KMS-11 (cell line): ENCODE measurements around the gene ADAM8.

Experiments
- H2AFZ ChIP-seq: fragments of 200-600 bp; sonication (generic); 2 replicates; pipeline ENCODE4 v1.6.1; 2016; ENCODE audit warnings: antibody characterized with exemption, mixed run types, low read depth
- H3K27ac ChIP-seq: fragments of 200-600 bp; sonication (generic); 2 replicates; pipeline ENCODE4 v1.6.1; 2016; ENCODE audit warnings: mild to moderate bottlenecking, mixed run types
- H3K27me3 ChIP-seq: fragments of 200-600 bp; sonication (generic); 2 replicates; pipeline ENCODE4 v1.6.1; 2017; ENCODE audit warnings: mild to moderate bottlenecking, low read depth, mixed run types, moderate library complexity; ENCODE audit not compliant: insufficient read depth
- H3K36me3 ChIP-seq: fragments of 200-600 bp; sonication (generic); 2 replicates; pipeline ENCODE4 v1.6.1; 2017; ENCODE audit warnings: mild to moderate bottlenecking, mixed run types; ENCODE audit not compliant: insufficient read depth
- H3K4me1 ChIP-seq: fragments of 200-600 bp; sonication (generic); 2 replicates; pipeline ENCODE4 v1.6.1; 2016; ENCODE audit warnings: mild to moderate bottlenecking, low read depth, mixed run types; ENCODE audit not compliant: poor library complexity, severe bottlenecking
- H3K4me2 ChIP-seq: fragments of 200-600 bp; sonication (generic); 2 replicates; pipeline ENCODE4 v1.7.0; 2016; ENCODE audit warnings: mild to moderate bottlenecking, mixed run types
- H3K4me3 ChIP-seq: fragments of 200-600 bp; sonication (generic); IDR thresholded peaks from 2 replicates; pipeline ENCODE4 v1.6.1; 2017; ENCODE audit warnings: low read depth, low read length, mixed read lengths; ENCODE audit not compliant: insufficient read depth
- H3K79me2 ChIP-seq: fragments of 200-600 bp; sonication (generic); 2 replicates; pipeline ENCODE4 v1.6.1; 2016; ENCODE audit warnings: low read depth, mixed run types; ENCODE audit not compliant: insufficient read depth
- H3K9ac ChIP-seq: fragments of 200-600 bp; sonication (generic); 2 replicates; pipeline ENCODE4 v1.6.1; 2016; ENCODE audit warnings: mild to moderate bottlenecking, mixed run types
- H4K20me1 ChIP-seq: fragments of 200-600 bp; sonication (generic); 2 replicates; pipeline ENCODE4 v1.6.1; 2016; ENCODE audit warnings: mild to moderate bottlenecking, mixed run types; ENCODE audit not compliant: insufficient read depth
- TF ChIP-seq, protein P1 (sequence below): fragments of 200-600 bp; sonication (generic); conservative IDR thresholded peaks from 2 replicates; pipeline ENCODE4 v1.6.1; 2017; ENCODE audit warnings: low read depth, mild to moderate bottlenecking, antibody characterized with exemption, low read length, moderate library complexity, mixed read lengths

The ADAM8 gene

DNA sequence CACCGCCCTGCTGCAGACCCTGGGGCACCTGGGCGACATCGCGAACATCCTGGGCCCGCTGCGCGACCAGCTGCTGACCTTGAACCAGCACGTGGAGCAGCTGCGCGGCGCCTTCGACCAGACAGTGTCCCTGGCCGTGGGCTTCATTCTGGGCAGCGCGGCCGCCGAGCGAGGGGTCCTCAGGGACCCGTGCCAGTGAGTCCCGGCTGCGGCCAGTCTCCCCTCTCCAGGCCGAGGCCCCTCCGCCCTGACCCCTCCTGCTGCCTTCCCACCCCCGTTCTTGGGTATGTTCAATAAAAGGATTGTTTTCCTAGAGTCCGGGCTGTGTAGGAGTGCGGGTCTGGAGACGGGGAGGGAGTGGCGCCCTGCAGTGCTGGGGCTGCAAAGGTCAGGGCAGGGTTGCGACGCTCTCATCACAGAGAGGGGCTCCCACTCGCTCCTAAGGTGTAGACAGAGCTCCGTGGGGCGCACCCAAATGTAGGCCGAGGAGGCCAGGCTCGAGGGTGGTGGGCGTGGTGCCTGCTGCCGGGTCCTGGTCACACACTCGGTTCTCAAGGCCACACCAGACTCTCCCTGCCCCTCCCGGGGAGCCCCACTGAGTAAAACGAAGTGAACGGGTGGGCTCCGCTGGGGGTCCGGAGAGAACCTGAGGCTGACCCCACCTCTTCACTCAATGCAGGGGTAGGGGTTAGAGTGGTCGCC, 45.3 kb downstream of the ADAM8 start:
- TF ChIP-seq, protein P1, sequence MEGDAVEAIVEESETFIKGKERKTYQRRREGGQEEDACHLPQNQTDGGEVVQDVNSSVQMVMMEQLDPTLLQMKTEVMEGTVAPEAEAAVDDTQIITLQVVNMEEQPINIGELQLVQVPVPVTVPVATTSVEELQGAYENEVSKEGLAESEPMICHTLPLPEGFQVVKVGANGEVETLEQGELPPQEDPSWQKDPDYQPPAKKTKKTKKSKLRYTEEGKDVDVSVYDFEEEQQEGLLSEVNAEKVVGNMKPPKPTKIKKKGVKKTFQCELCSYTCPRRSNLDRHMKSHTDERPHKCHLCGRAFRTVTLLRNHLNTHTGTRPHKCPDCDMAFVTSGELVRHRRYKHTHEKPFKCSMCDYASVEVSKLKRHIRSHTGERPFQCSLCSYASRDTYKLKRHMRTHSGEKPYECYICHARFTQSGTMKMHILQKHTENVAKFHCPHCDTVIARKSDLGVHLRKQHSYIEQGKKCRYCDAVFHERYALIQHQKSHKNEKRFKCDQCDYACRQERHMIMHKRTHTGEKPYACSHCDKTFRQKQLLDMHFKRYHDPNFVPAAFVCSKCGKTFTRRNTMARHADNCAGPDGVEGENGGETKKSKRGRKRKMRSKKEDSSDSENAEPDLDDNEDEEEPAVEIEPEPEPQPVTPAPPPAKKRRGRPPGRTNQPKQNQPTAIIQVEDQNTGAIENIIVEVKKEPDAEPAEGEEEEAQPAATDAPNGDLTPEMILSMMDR, result no peak
- no peaks in the 10 kb centered on the region for H3K36me3 ChIP-seq
- no peak overlapping the region for H3K27ac ChIP-seq
- no peaks in the 10 kb centered on the region for H3K4me1 ChIP-seq
- no peaks in the 10 kb centered on the region for H3K79me2 ChIP-seq
- no peak overlapping the region for H3K4me3 ChIP-seq
- H3K9ac ChIP-seq, result no peak overlapping the region
- no peak overlapping the region for H2AFZ ChIP-seq
- peaks cover 43% of the 10 kb centered on the region; the same call in 1 of the 2 replicates for H3K27me3 ChIP-seq
- H3K4me2 ChIP-seq, result no peak overlapping the region
- no peaks in the 10 kb centered on the region for H4K20me1 ChIP-seq

GRCh38 chr10:133230387-133231195, 46.1 kb downstream of the ADAM8 start:
- no peaks in the 10 kb centered on the region for H3K79me2 ChIP-seq
- no peak overlapping the region for H3K4me3 ChIP-seq
- no peak overlapping the region for H3K9ac ChIP-seq
- H4K20me1 ChIP-seq, result no peaks in the 10 kb centered on the region
- H3K4me1 ChIP-seq, result no peaks in the 10 kb centered on the region
- no peak overlapping the region for H3K4me2 ChIP-seq
- H3K36me3 ChIP-seq, result no peaks in the 10 kb centered on the region
- H3K27me3 ChIP-seq, result peaks cover 51% of the 10 kb centered on the region; the same call in 1 of the 2 replicates
- no peak overlapping the region for H3K27ac ChIP-seq
- TF ChIP-seq, protein P1, result no peak
- H2AFZ ChIP-seq, result no peak overlapping the region

GRCh38 chr10:133230044-133230361, 46.7 kb downstream of the ADAM8 start, which contains the start of gene UTF1:
TSS of gene UTF1 (plus strand) at chr10:133230217. CDS start at chr10:133230289, 72 bp downstream.
- H3K9ac ChIP-seq, result no peak within 1 kb of the TSS
- no peak within 1 kb of the TSS for H3K4me2 ChIP-seq
- no peaks in the 10 kb centered on the region for H4K20me1 ChIP-seq
- H3K4me3 ChIP-seq, result no peak within 1 kb of the TSS
- no peak within 1 kb of the TSS for H3K27ac ChIP-seq
- H2AFZ ChIP-seq, result no peak within 1 kb of the TSS
- no peaks in the 10 kb centered on the region for H3K79me2 ChIP-seq
- TF ChIP-seq, protein P1, result no peak
- H3K27me3 ChIP-seq, result peaks cover 52% of the 10 kb centered on the region; the same call in 1 of the 2 replicates
- no peaks in the 10 kb centered on the region for H3K36me3 ChIP-seq
- no peaks in the 10 kb centered on the region for H3K4me1 ChIP-seq

- H3K4me1 ChIP-seq, result no peaks in the 10 kb centered on the region
- no peak overlapping the region for H3K27ac ChIP-seq
- H3K4me3 ChIP-seq, result no peak overlapping the region
- no peak overlapping the region for H2AFZ ChIP-seq
- peaks cover 58% of the 10 kb centered on the region; the same call in 1 of the 2 replicates for H3K27me3 ChIP-seq
- H3K9ac ChIP-seq, result no peak overlapping the region
- H4K20me1 ChIP-seq, result no peaks in the 10 kb centered on the region
- no peaks in the 10 kb centered on the region for H3K79me2 ChIP-seq
- no peak overlapping the region for H3K4me2 ChIP-seq
- TF ChIP-seq, protein P1, result no peak
- H3K36me3 ChIP-seq, result no peaks in the 10 kb centered on the region
Measured at GRCh38 chr10:133229265-133230043, 47.2 kb downstream of the ADAM8 start.
